Measurements from ENCODE around the gene FABP3.
"Not testable (repeated sequence)": the region's sequence is repeated elsewhere in the genome, so short reads cannot be mapped to it uniquely, and the experiment has no call there.

FABP3 gene

DNA sequence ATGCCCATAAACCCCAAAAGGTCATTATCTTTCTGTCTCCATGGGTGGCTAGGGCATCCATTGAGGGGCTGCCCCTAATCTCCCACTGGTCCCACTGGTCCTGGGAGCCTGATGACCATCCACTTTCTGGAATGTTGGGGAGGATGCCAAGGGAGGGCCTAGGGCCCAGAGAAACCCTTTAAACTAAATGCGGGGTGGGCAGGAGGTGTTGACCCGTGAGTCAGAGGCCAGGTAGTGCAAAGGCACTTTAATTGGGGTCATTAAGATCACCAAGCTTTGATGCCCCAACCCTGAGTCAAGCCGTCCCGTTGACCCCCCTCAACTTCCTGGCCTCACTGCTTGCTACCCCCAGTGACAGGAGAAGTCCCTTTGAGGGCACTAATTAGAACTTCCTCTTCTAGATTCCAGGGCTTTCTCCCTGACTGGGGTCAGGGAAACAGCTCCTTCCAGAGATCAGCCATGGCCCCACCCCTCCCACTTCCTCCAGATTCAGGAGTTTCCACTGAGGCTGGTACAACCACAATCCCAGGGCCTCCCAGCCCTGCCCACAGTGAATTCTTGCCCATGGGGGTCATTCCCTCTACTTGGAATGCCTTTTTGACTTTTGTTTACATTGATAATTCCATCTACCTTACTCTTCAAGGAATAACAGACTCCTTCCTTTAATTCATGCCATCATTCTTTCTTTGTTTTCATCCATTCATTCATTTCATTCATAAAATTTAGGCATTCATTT lies 24.7 kb upstream of the FABP3 start:
- DNase-seq: no peak

DNA sequence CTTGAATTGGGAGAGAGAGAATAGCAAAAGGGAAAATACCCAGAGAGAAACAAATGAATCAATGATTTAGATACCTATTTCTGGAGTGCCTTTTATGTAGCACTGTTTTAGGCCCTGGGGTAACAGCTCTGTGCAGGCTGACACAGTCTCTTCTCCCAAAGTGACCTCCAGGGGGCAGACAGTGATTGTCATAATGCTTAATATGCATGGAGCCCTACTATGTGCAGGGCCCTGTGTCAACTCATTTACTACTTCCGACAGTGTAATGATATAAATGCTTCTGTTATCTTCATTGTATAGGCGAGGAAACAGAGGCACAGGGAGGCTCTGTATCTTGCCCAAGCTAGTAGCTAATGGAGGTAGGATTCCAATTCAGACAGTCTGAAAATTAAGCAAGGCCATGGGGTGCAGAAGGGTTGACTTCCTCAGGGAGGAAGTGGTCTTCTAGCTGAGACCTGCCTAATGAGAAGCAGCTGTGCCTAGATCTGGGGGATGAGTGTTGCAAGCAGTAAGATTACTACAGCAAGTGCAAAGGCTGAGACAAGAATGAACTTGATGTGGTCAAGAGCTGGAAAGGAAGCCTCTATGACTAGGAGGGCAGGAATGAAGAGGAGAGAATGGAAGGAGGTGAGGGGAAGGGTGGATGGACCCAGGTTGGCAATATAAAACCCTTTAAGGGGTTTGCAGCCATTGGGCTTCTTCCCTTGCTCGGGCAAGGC lies 23.9 kb upstream of the FABP3 start:
- DNase-seq: no peak

DNA sequence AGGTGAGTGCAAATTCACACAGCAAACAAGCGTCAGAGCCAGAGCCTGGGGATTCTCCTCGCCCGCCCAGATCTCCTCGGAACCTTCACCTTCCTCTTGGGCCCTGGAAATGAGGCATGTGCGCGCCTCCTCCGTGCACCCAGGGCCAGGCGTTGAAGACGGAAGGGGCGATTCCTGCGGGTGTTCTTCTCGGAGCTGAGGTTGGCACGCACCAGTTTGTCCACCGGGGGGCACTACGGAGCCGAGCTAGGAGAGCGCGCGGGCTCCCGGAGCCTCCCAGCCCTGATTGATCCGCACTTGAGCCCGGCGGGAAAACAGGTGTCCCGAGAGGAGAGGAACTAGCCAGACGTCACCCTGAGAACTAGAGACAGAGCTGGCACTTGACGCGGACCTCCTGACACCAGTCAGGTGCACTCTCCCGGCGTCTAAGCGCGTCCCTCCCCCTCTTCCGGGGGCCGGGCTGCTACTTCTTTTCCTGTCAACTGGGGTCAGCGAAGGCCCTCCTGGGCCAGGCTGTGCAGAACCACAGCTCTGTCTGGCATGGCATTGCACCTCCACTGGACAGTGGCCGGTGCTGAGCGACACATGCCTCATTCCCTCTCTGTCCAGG lies 21.8 kb upstream of the FABP3 start:
- DNase-seq: peak; percentile 93

DNA sequence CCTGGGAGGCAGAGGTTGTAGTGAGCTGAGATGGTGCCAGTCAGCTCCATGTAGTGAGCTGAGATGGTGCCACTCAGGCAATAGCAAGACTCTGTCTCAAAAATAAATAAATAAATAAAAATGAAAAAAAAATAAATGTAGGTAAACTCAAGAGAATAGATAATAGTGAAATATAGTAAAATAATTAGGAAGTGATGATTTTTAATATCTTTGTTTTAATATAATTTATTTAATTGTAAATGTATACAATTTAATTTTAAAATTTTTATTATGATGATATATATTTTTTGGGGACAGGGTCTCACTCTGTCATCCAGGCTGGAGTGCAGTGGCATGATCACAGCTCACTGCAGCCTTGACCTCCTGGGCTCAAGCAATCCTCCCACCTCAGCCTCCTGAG lies 20.6 kb upstream of the FABP3 start:
- no peak for DNase-seq

DNA sequence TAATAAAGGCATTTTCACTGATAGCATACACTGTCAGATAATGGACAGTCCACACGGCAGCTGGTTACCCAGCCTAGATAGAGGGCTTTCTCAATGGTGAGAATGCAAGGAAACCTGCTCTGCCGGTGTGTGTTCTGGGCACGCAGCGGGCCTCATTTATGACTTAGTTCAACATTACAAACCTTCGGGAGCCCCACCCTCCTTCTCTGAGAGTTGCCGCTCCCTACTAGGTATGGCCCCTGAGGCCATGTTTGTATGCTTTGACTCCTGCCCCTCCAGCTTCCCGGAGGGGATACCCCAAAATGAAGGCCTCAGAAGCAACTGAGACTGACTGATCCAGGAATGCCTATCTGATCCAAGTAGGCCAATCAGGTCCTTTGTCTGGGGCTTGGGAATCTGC lies 17.2 kb upstream of the FABP3 start:
- DNase-seq: no peak

DNA sequence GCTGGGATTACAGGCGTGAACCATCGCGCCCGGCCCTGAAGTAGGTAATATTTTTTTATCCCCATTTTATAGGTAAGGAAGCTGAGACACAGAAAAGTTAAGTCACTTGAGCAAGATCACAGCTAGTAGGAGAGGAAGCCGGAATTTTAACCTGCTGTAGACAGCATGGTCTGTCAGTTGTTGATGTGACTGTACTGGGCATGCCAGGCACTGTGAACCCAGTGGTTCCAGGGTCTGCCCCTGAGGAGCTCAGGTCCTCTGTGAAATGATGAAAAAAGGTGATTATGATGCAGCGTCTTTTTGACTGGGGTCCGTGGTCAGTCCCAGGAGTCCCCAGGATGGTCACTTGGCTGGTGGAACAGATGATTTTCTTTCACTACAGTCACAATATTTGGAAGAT lies 16.7 kb upstream of the FABP3 start:
- no peak for DNase-seq

DNA sequence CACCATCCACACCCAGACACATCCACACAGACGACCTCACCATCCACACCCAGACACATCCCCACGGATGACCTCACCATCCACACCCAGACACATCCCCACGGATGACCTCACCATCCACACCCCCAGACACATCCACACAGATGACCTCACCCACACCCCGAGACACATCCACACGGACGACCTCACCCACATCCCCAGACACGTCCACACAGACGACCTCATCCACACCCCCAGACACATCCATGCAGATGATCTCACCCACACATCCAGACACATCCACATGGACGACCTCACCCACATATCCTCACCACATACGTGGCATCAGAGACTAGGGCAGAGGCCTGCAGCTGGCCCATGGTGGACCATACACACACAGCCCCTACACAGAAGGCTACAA lies 14.7 kb upstream of the FABP3 start:
- no peak for DNase-seq

DNA sequence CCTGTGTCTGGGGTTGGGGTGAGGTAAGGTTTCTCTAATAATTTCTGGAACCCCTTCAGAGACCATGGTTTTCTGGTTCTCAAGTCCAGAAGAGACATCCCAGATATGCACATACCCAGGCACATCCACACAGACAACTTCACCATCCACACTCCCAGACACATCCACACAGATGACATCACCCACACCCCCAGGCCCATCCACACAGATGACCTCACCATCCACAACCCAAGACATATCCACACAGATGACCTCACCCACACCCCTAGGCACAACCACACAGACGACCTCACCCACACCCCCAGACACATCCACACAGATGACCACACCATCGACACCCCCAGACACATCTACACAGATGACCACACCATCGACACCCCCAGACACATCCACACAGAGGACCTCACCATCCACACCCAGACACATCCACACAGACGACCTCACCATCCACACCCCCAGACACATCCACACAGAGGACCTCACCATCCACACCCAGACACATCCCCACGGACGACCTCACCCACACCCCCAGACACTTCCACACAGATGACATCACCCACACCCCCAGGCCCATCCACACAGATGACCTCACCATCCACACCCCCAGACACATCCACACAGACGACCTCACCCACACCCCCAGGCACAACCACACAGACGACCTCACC lies 13.8 kb upstream of the FABP3 start:
- DNase-seq: not testable (repeated sequence)

DNA sequence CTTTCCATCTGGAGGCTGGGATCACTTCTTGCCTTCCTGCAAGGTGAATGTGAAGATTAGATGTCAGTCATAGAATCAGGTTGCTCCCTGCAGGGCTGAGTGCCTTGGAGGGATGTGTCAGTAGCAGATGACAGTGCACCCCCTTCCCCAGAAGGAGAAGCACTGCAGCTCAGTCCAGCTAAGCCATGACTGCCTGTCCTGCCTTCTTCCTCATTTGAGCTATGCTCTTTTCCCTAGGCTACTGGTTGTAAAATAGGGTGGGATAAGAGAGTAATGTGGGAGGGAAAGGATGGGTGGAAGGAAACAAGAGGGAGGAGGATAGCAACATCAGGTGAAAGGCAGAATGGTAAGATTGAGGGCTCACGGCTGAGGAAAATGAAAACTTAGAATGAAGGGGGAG lies 11.1 kb upstream of the FABP3 start:
- no peak for DNase-seq

DNA sequence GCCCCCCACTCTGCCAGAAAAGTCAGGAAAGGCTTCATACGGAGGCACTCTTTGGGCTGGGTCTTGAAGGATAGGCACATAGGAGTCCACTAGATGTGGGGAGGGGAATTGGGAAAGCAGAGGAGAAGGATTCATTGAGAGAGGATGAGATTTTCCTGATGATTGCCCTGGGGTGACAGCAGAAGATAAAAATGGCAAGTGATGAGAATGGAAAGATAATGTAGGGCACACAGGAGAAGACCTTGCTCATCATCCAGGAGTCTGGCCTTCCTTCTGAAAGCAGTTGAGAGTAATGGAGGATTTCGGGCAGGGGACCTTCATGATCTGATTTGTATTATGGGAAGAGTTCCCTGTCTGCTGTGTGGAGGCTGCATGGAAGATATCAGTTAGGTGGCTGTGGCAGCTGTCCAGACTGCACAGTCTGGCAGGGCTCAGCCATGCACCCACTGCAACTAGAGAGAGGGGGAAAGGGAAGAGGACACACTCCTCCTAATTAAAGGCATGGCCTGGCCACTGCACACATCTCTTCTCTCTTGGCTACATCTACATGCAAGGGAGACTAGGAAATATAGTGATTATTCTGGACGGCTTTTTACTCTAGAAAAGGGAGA lies 9.6 kb upstream of the FABP3 start:
- DNase-seq: no peak

DNA sequence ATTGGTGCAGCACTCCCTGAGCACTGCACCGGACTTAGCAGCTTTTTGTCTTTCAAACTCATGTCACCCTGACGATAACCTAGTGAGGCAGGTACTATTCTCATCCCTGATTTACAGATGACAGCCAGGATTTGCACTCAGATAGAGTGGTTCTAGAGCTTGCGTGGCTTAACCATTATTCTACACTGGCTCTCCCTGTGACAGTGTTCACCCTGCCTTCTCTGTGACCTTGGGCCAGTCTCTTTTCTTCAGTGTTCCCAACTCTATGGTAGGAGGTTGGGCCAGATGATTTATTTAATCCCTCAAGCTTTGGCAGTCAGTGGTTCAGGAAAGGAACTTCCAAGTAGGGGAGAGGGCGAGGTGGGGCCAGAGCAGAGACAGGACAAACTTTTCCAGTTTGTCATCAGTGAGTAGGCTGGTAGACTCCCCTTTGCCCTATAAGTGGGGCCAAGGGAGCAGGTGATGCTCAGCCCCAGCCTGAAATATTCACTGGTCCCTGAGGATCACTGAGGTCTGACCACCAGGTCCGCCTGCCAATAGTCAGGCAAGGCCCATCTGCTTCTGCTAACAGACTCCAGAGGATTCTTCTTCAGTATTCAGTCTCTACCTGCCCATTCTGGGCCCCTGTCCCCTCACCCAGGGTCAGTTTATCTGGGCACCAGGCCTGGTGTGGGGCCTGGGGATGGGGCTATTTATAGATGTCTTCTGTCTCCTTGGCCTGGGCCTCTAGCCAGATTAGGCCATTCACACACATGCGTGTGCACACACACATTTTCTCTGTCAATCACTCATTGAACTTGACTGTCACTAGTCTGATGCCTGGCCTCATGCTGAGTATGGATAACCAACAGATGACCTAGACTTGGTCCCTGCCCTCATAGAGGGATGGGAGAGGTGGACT lies 8.8 kb upstream of the FABP3 start:
- no peak for DNase-seq

DNA sequence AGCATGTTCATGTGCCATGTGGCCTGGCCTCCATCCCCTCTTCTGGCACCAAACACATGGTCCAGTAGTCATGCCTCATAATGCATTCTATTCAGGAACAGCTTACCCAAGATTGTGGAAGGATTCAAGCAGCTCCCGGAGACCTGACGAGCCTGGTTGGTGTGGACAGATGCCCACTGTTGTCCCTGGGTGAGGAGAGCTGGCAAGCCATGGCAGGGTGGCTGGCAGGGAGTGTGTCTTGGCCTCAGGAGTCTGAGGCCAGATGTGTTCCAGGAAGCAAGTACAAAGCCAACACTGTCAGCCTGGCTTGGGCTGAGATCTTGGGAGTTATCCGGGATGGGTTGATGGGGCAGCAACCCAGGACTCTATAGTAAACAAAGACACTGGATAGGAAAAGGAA lies 7.3 kb upstream of the FABP3 start:
- DNase-seq: no peak

DNA sequence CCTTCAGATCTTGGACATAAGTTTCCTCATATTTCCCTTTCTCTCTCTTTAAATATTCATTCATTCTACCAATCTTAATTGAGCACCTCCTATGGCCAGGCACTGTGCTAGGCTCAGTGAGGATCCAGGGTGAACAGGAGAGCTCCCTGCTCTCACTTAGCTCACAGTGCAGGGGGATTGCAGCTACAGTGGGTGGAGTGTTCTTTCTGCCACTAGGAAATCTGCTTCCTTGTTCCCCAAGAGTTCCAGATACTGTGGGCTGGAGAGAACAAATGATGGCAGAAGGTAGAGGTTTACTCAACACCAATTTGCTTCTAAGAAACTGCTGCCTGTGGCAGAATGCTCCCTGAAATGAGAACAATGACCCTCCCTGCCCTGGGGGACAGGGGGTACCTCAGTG lies 5.1 kb upstream of the FABP3 start:
- DNase-seq: no peak

DNA sequence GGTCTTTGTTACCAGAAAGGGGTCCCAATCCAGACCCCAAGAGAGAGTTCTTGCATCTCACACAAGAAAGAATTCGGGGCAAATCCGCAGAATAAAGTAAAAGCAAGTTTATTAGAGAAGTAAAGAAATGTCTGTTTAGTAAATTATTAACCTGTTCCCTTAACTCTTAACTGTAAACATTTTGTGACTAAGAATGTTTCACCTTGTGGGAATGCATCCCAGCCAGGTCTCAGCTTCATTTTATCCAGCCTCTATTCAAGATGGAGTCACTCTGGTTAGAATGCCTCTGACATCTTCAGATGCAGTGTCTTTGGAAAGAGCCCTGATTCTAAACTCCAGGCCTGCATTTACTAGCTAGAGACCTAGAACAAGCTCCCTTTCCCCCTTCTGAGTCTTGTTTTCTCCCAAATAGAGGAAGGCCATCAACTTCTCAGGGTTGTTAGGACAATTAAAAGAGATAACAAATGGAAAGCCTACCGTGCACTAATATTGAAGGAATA lies 4.5 kb upstream of the FABP3 start:
- DNase-seq: no peak

DNA sequence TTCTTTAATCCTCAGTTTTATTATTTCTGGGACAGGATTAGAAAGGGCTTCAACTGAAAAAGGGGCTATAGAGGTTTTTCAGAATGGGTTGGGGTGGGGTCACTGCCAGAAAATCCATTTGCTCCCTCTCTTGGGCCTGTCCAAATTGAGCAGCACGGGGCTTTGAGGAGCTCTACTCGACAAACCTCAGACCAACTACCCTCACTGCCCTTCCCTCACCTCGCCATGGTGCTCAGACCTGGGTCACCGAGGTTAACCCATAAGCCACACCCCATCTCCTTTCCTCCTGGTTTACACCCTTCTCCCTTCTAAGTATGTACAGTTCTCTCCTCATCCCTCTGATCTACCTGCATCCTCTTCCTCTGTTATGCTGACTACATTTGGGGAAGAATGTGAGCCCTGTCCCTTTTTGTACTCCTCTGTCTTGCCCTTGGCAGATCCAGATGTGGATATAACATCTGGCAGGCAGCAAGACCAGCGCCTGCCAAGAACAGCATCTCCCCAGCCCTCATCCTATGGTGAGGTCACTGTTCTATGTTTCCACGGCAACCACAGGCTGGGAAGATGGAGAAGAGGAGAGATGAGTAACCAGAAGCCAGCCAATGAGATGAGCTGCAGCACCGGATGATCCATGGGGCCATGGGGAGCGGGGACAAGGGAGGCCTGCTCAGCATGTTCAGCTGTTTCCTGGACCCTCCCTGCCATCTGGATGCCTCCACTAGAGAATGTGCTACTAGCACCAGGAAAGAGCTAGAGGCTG lies 3.7 kb upstream of the FABP3 start:
- no peak for DNase-seq

DNA sequence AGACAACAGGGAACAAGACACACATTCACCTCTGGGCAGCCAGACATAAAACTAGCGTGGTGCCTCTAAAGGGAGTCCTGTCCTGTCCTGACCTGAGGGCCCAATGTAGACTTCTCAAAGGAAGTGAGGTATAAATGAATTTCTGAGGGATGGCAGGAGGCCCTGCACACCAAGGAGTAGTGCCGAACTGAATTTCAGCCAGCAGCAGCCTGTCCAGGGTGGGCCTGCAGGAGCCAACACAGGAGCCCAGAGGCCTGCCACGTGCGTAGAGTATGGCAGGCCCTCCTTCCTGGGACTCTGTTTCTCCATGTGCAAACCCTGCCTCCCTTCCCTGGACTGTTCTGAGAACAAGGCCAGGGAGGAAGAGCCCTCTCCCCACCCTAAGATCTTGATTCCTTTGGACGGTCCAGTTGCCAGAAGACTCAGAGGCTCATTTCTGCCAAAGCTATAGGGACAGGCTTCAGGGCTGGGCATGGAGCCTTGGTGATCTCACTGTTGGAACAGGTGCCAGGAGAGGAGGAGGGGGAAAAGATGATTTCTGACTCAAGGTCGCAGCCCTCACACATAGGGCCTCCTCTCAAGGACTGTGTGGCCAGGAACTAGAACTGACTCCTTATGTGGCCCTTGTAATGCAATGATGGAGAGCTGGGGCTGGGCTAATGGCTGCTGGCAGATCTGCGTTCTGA lies 1.8 kb upstream of the FABP3 start:
- no peak for DNase-seq

DNA sequence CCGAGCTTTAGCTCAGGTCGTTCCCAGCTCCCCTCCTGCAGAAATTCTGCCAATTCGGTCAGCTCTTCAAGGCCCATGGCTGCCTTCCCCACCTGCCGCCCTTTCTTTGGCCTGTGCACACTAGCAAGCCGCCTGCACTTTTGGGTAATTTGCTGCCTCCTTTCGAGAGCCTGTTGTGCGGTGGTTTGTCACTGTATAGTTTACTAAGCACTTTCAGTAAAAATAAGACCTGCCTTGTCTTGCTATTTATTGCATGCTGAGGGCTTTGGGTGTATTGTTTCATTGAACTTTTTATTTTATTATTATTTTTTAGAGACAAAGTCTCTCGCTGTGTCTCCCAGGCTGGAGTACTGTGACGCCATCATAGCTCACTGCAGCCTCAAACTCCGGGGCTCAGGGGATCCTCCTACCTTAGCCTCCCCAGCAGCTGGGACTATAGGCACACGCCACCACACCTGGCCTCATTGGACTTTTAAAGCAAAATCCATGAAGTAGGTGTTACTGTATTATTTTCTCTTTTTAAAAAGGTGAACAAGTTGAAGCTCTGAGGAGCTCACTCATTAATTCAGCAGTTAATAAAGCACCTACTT lies 1.1 kb upstream of the FABP3 start:
- DNase-seq: no peak

DNA sequence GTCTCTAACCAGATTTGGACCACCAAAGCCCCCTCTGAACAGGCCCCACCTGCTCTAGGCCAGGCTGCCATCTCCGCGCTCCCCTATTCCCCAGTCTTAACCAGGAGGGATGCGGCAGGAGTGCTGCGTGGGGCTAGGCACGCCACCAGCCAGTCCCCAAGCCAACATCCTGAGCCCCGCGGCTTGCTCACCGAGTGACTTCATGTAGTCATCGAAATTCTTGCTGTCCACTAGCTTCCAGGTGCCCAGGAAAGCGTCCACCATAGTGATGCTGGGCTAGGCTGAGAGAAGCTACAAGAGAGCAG lies 173 bp downstream of the FABP3 start:
- DNase-seq: no peak

DNA sequence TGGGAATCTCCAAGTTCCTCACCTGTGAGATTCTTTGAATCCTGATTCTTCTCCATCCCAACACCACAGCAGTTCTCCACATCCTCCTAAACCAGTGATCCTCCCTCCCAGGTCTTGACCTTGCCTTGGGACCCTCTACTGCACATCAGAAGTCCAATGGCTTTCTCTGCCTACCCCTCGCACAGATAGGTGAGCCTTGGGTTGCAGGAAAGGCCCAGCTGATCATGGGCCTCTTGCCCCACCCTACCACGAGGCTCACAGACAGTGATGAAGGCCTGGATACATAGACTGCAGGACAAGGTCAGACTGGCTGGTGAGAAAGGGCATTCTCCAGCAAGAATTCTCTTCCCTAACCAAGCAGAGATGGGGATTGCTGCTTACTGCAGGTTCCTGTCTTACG lies 825 bp downstream of the FABP3 start:
- no peak for DNase-seq

Data from stimulated activated CD8-positive, alpha-beta memory T cell treated with anti-CD3 and anti-CD28 coated beads, Interleukin-4, amount 100 ng/mL, for 48 hours (primary cell).